ENCODE data around the gene SLC16A3.
A peak's percentile ranks its signal among the peaks of the same experiment; 100 is the strongest.

The SLC16A3 gene

DNA sequence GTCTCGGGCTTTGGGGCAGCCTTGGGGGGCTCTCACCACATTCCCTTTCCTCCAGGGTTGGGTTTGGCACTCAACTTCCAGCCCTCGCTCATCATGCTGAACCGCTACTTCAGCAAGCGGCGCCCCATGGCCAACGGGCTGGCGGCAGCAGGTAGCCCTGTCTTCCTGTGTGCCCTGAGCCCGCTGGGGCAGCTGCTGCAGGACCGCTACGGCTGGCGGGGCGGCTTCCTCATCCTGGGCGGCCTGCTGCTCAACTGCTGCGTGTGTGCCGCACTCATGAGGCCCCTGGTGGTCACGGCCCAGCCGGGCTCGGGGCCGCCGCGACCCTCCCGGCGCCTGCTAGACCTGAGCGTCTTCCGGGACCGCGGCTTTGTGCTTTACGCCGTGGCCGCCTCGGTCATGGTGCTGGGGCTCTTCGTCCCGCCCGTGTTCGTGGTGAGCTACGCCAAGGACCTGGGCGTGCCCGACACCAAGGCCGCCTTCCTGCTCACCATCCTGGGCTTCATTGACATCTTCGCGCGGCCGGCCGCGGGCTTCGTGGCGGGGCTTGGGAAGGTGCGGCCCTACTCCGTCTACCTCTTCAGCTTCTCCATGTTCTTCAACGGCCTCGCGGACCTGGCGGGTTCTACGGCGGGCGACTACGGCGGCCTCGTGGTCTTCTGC is 8.4 kb downstream of the SLC16A3 start:
- no peak for DNase-seq

- no peak for DNase-seq
Measured at GRCh38 chr17:82237746-82238471, 9.1 kb downstream of the SLC16A3 start.

- peak; percentile 71 for DNase-seq
Measured at GRCh38 chr17:82238472-82239201, 9.8 kb downstream of the SLC16A3 start.

DNA sequence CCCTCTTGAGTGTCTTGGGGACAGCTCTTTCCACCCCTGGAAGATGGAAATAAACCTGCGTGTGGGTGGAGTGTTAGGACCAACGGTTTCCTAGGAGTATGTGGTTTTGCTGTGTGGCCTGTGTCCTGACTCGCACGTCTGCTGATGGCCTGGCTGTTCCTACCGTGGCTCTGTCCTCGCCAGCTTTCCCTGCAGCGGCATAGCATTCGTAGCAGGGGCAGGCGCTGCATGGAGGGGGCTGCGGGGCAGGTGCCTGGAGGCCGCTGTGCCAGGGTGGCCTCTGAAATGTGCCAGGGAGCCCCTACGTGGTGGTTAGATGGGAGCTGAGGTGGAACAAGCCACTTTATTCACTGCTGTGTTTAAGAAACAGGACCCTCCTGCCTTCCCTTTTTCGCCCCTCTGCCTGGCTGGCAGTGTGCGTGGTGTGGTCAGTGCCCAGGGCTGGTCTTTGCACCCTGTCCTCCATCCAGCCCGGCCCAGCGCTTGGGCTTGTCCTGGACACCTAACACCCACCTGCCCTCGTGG is 10.6 kb downstream of the SLC16A3 start:
- no peak for DNase-seq

- DNase-seq: no peak
Measured at GRCh38 chr17:82239926-82240505, 11.2 kb downstream of the SLC16A3 start.

- no peak for DNase-seq
Measured at GRCh38 chr17:82240506-82241182, 11.8 kb downstream of the SLC16A3 start.

DNA sequence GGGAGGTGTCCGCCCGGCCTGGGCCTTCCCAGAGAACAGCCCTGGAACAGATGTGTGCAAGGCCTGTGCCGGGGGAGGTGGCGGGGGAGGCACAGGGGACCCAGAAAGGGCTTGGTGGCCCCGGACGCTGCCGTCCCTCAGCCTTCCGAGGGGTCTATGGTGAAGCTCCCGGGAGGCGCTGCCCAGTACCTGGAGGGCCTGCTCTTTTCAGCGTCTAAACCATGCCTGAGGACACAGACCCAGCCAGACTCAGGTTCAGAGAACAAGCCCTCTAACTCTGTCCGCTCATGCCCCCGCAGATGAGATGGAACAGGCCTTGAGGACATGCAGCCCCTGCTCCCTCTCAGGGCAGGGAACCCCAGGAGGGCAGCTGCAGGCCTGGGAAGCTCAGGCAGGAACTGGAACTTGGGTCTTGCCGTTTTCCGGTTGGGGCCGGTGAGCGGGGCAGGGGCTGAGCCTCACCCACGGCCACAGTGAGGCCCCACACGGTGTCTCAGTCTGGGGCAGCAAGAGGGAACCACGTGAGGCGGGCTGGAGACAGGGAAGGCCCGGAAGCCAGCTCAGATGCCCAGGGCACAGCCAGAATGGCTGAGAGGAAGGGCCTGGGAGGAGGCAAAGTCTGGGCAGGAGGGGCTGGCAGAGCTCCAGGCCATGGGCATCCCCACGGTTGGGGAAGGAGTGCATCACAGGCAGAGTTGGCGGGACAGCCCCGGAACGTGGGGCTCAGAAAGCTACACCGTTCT is 12.5 kb downstream of the SLC16A3 start:
- peak; percentile 49 for DNase-seq

- no peak for DNase-seq
Measured at GRCh38 chr17:82241926-82242697, 13.3 kb downstream of the SLC16A3 start.

DNA sequence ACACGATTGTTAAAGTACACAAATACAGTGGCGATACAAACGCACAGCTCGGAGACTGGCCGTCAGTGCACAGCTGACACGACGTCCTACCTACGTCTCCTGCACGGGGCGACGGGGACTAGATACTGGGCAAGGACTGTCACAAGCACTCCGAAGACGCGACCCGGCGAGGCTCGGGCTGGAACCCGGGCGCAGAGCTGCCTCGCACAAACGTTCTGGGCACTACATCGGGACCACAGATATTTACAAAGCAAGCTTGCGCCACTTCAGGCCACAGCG is 13.8 kb downstream of the SLC16A3 start:
- no peak for DNase-seq

GRCh38 chr17:82242977-82243647 is 14.3 kb downstream of the SLC16A3 start:
- DNase-seq: no peak

- DNase-seq: no peak
Measured at GRCh38 chr17:82243648-82244412, 15.0 kb downstream of the SLC16A3 start.

DNA sequence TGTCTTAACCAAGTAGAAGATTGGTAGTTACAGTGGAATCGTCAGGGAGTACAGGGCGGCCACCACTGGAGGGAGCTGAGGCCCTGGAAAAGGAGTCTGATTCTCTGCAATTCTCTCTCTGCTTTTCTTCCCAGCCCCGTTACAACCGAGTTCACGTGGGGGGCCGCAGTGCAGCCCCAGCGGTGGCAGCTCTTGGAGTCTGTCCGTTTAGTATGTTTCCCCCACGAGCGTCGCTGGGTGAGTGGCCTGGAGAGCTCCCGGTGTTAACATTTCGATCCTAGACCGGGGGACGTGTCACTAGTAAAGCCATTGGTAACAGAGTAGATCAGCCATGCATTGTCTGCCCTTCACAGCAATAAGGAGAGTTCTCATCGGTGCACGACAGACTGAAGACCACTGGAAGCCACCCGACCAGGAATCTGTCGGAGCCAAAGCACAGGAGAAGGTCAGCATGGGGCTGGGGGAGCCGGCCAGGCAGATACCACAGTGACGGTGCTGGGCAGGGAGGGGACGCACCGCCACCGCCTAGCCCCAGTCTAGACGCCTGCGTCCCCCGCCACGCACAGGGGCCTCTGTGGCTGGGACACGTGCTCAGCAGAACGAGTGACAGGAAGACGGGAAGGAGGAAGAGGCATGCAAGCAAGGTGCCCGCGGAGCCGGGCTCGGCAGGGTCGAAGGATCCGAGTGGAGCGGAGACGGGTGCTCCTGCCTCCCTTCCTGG is 15.7 kb downstream of the SLC16A3 start:
- DNase-seq: no peak

GRCh38 chr17:82245134-82246039 is 16.5 kb downstream of the SLC16A3 start:
- DNase-seq: no peak

- DNase-seq: no peak
Measured at GRCh38 chr17:82246040-82246364, 17.2 kb downstream of the SLC16A3 start.

GRCh38 chr17:82246365-82247181 is 17.7 kb downstream of the SLC16A3 start:
- no peak for DNase-seq

GRCh38 chr17:82247182-82247823 is 18.5 kb downstream of the SLC16A3 start:
- DNase-seq: no peak
